Sigmoid colon (tissue), 7 donors: ENCODE results near the gene ELAVL3. TPM values are rescaled to one million over a fixed set of nuclear protein-coding genes. Genes with fewer than 3 reads are reported as not detected.

Experiments
- DNase-seq: peaks from one replicate; pipeline ENCODE4 v3.0.0-alpha.2; 2019
- H3K27ac ChIP-seq, 4 donors: fragments of 200-600 bp; sonication (generic); one replicate each; pipeline ENCODE4 v1.5.1; 2016 to 2019; ENCODE audit warnings: mild to moderate bottlenecking in 1 of 4
- H3K27me3 ChIP-seq, 3 donors: fragments of 200-600 bp; sonication (generic); one replicate each; pipeline ENCODE4 v1.5.1; 2019; ENCODE audit warnings: mild to moderate bottlenecking in 1 of 3
- H3K36me3 ChIP-seq, 4 donors: fragments of 200-600 bp; sonication (generic); one replicate each; pipeline ENCODE4 v1.5.1; 2016 to 2019
- H3K4me1 ChIP-seq, 4 donors: fragments of 200-600 bp; sonication (generic); one replicate each; pipeline ENCODE4 v1.5.1; 2017 to 2019
- H3K4me3 ChIP-seq, 4 donors: fragments of 200-600 bp; sonication (generic); one replicate each; pipeline ENCODE4 v1.5.1; 2017 to 2019; ENCODE audit warnings: mild to moderate bottlenecking in 2 of 4, moderate library complexity in 1 of 4
- H3K9me3 ChIP-seq, 4 donors: fragments of 200-600 bp in 3 of 4; sonication (generic) in 3 of 4; one replicate each; pipeline versions ENCODE4 v1.5.1 to v1.6.1; 2013 to 2019
- EP300 ChIP-seq, 4 donors: sonication (generic); formaldehyde crosslinking; IDR thresholded peaks; one replicate each; pipeline ENCODE4 v1.6.1; 2017; ENCODE audit warnings: antibody characterized with exemption in 4 of 4
- POLR2A ChIP-seq, 2 donors: fragments of 450-650 bp; IDR thresholded peaks; one replicate each; pipeline ENCODE4 v1.6.1; 2016; ENCODE audit warnings: antibody characterized with exemption in 2 of 2, mild to moderate bottlenecking in 2 of 2, moderate library complexity in 2 of 2
- POLR2AphosphoS5 ChIP-seq, 4 donors: sonication (generic); formaldehyde crosslinking; IDR thresholded peaks; one replicate each; pipeline ENCODE4 v1.6.1; 2017; ENCODE audit warnings: antibody characterized with exemption in 4 of 4
- WGBS, 2 donors: extraction: QIAGEN DNeasy Blood & Tissue Kit; methylation state at CpG; one replicate each; pipeline ENCODE4 v1.1.7; 2013; 5-methylcytosine and 5-hydroxymethylcytosine counted together
- intact Hi-C: fragments of 100-400 bp; cut with DNase I; formaldehyde crosslinking; loops from one replicate; pipeline ENCODE4 v1.15.1; 2023
- polyA plus RNA-seq, 3 donors: library from polyadenylated mRNA; stranded (reverse); fragments of 200-250 nt; gene quantifications; one replicate each; pipeline ENCODE4 v1.2.3, GENCODE V29; 2013
- total RNA-seq, 4 donors: library from RNA; depleted of rRNA; stranded (reverse); fragments of >200 nt; gene quantifications; one replicate each; pipeline ENCODE4 v1.1.0, GENCODE V29; 2016
- TF ChIP-seq, protein P1 (sequence below), 4 experiments: fragments of 450-650 bp in 3 of 4; fragments of 200-600 bp in 1 of 4; IDR thresholded peaks; one replicate each; pipeline ENCODE4 v1.5.1; 2016 to 2019; ENCODE audit warnings: antibody characterized with exemption in 4 of 4, mild to moderate bottlenecking in 3 of 4, moderate library complexity in 2 of 4
- donor health status: healthy with polysubstance abuse.
- donor health status: Bipolar disorder and iron deficiency.
- donor health status: healthy.

Gene ELAVL3
- total and polyA plus RNA-seq, 7 donors, result under 0.01 to 3.0 (median 0.85) TPM; not detected in 1

- Histone ChIP-seq H3K27me3 (no peaks in the 10 kb centered on the region), H3K27ac (no peak overlapping the region), H3K9me3 (no peaks in the 10 kb centered on the region), H3K4me1 (peaks cover 0 to 5% (median 2%) of the 10 kb centered on the region in 4 donors), H3K4me3 (no peak overlapping the region), H3K36me3 (peaks cover 8 to 72% (median 23%) of the 10 kb centered on the region in 4 donors)
- no peak for TF ChIP-seq POLR2A (IDR thresholded peaks at IDR 0.05)
- TF ChIP-seq, protein P1, sequence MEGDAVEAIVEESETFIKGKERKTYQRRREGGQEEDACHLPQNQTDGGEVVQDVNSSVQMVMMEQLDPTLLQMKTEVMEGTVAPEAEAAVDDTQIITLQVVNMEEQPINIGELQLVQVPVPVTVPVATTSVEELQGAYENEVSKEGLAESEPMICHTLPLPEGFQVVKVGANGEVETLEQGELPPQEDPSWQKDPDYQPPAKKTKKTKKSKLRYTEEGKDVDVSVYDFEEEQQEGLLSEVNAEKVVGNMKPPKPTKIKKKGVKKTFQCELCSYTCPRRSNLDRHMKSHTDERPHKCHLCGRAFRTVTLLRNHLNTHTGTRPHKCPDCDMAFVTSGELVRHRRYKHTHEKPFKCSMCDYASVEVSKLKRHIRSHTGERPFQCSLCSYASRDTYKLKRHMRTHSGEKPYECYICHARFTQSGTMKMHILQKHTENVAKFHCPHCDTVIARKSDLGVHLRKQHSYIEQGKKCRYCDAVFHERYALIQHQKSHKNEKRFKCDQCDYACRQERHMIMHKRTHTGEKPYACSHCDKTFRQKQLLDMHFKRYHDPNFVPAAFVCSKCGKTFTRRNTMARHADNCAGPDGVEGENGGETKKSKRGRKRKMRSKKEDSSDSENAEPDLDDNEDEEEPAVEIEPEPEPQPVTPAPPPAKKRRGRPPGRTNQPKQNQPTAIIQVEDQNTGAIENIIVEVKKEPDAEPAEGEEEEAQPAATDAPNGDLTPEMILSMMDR (IDR thresholded peaks at IDR 0.05), result no peak
- TF ChIP-seq POLR2AphosphoS5 (IDR thresholded peaks at IDR 0.05), result no peak
- TF ChIP-seq EP300 (IDR thresholded peaks at IDR 0.05), result no peak
- WGBS, 2 donors, result 94 to 97% methylated on average over 27 of the region's 27 CpGs
- intact Hi-C loops, result no loop called here
- DNase-seq, result no peak
Observed at GRCh38 chr19:11494634-11495285, 13.9 kb upstream of the ELAVL3 start.

- Histone ChIP-seq H3K4me1 (no peaks in the 10 kb centered on the region), H3K27me3 (peaks cover 0 to 22% (median 4%) of the 10 kb centered on the region in 3 donors), H3K27ac (no peak overlapping the region), H3K9me3 (no peaks in the 10 kb centered on the region), H3K36me3 (peaks cover under 1 to 64% (median 8%) of the 10 kb centered on the region in 4 donors), H3K4me3 (no peak overlapping the region)
- intact Hi-C loops, result no loop called here
- no peak for DNase-seq
- TF ChIP-seq POLR2AphosphoS5 (IDR thresholded peaks at IDR 0.05) (no peak), EP300 (IDR thresholded peaks at IDR 0.05) (no peak), POLR2A (IDR thresholded peaks at IDR 0.05) (no peak)
- TF ChIP-seq, protein P1 (IDR thresholded peaks at IDR 0.05), result no peak
- 94 to 97% methylated on average over 7 of the region's 7 CpGs for WGBS, 2 donors
Observed at GRCh38 chr19:11489378-11489777, 8.5 kb upstream of the ELAVL3 start.

GRCh38 chr19:11486661-11487503 lies 6.0 kb upstream of the ELAVL3 start:
- Histone ChIP-seq H3K4me1 (peaks cover 0 to 15% (median 13%) of the 10 kb centered on the region in 4 donors), H3K4me3 (no peak overlapping the region), H3K27ac (no peak overlapping the region), H3K9me3 (no peaks in the 10 kb centered on the region), H3K36me3 (peaks cover 0 to 52% (median 10%) of the 10 kb centered on the region in 4 donors), H3K27me3 (peaks cover 18 to 47% (median 29%) of the 10 kb centered on the region in 3 donors)
- TF ChIP-seq POLR2AphosphoS5 (IDR thresholded peaks at IDR 0.05) (no peak), EP300 (IDR thresholded peaks at IDR 0.05) (no peak), POLR2A (IDR thresholded peaks at IDR 0.05) (no peak)
- TF ChIP-seq, protein P1 (IDR thresholded peaks at IDR 0.05), result no peak
- DNase-seq, result no peak
- WGBS, 2 donors, result 93 to 95% methylated on average over 45 of the region's 45 CpGs
- intact Hi-C loops, result no loop called here

- peaks cover 32 to 62% (median 44%) of the 10 kb centered on the region in 3 donors for H3K27me3 ChIP-seq
- no peak for DNase-seq
- peaks cover 0 to 38% (median 10%) of the 10 kb centered on the region in 4 donors for H3K36me3 ChIP-seq
- TF ChIP-seq POLR2AphosphoS5 (IDR thresholded peaks at IDR 0.05), result no peak
- TF ChIP-seq, protein P1 (IDR thresholded peaks at IDR 0.05), result no peak
- no peak for TF ChIP-seq EP300 (IDR thresholded peaks at IDR 0.05)
- TF ChIP-seq POLR2A (IDR thresholded peaks at IDR 0.05), result no peak
- peaks cover 0 to 28% (median 26%) of the 10 kb centered on the region in 4 donors for H3K4me1 ChIP-seq
- 95 to 96% methylated on average over 13 of the region's 13 CpGs for WGBS, 2 donors
- H3K4me3 ChIP-seq, result no peak overlapping the region
- H3K9me3 ChIP-seq, result no peaks in the 10 kb centered on the region
- H3K27ac ChIP-seq, result no peak overlapping the region
- intact Hi-C loops, result no loop called here
Observed at GRCh38 chr19:11485245-11485837, 4.5 kb upstream of the ELAVL3 start.
